HG03521 (cell line): ENCODE data around the gene SLC35B4.
"Not testable (repeated sequence)": the region's sequence is repeated elsewhere in the genome, so short reads cannot be mapped to it uniquely, and the experiment has no call there.

ENCODE experiments used
- ATAC-seq: cut with Tn5 transposase; IDR thresholded peaks from one replicate; pipeline ENCODE4 v1.9.1; 2021; ENCODE audit warnings: mild to moderate bottlenecking, moderate library complexity; ENCODE audit not compliant: unreplicated experiment

SLC35B4 gene

GRCh38 chr7:134332892-134333291 is 16.2 kb upstream of the SLC35B4 start:
- no peak for ATAC-seq

DNA sequence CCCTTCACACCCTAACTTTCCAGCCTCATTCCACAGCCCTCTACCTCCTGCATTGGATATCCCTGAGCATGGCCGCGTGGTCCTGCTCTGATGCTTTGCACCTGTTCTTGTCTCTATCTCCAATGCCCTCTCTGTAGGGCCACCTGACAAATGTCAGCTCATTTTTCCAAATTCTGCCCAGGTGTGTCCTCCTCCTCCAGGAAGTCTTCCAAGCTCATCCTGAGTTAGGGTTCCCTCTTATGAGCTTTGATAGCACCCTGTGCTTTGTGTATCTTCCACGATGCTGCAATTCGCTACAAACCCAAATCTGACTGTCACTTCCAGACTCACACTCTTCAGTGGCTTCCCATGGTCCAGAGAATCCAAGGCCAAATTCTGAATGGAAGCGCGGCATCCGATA is 14.7 kb upstream of the SLC35B4 start:
- ATAC-seq, result no peak

GRCh38 chr7:134330974-134331373 is 14.2 kb upstream of the SLC35B4 start:
- ATAC-seq, result no peak

GRCh38 chr7:134329614-134330346 is 13.1 kb upstream of the SLC35B4 start:
- ATAC-seq, result no peak

- no peak for ATAC-seq
Observed at GRCh38 chr7:134328900-134329299, 12.2 kb upstream of the SLC35B4 start.

GRCh38 chr7:134327896-134328295 is 11.2 kb upstream of the SLC35B4 start:
- ATAC-seq, result peak; percentile 83

DNA sequence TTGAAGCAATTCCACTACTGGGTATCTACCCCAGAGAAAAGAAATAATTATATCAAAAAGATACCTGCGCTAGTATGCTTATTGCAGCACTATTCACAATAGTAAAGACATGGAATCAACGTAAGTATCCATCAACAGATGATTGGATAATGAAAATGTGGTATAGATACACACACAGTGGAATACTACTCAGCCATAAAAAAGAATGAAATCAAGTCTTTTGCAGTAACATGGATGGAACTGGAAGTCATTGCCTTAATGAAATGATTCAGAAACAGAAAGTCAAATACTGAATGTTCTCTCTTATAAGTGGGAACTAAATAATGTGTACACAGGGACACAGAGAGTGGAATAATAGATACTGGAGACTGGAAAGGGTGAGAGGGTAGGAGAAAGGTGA is 7.4 kb upstream of the SLC35B4 start:
- ATAC-seq, result no peak

GRCh38 chr7:134320201-134320600 is 3.5 kb upstream of the SLC35B4 start:
- ATAC-seq, result no peak

GRCh38 chr7:134318443-134318842 is 1.7 kb upstream of the SLC35B4 start:
- no peak for ATAC-seq

- ATAC-seq, result no peak
Observed at GRCh38 chr7:134317434-134317833, 704 bp upstream of the SLC35B4 start.

DNA sequence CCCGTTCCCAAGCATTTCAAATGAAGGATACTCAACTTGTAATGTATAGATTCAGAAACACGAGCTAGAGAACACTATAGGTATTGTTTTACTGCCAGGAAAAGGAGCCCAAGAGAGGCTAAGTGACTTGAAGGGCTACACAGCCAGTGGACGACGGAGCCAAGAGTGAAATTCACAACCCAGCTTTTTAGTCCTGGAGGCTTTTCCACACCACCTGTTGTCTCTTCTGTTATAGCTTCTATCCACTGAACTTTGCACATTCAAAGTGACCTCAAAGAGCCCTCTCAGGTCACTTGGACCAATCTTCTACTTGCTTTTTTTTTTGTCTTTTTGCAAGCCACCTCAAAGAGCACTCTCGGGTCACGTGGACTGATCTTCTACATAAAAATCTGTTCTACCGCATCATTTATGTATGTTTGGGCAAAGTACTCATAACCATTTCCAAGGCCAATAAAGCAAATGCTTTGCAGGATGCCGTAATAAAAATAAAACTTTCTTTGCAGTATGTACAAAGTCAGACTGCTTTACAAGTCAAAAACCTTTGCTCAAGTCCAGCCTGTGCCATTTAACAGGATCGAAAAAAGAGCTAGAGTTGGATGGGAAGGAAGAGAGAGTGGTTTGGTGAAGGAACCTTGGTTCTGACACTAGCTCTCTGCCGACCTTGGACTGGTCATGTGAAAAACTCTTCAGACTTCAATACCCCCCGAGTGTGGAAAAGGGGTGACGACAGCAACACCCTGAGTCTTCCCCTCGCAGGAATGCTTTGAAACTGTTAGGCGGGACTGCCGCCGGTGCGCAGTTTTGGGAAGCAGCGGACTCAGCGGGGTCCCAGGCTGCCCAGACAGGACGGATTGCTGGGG is 821 bp downstream of the SLC35B4 start:
- no peak for ATAC-seq

- no peak for ATAC-seq
Observed at GRCh38 chr7:134313543-134313942, 3.2 kb downstream of the SLC35B4 start.

DNA sequence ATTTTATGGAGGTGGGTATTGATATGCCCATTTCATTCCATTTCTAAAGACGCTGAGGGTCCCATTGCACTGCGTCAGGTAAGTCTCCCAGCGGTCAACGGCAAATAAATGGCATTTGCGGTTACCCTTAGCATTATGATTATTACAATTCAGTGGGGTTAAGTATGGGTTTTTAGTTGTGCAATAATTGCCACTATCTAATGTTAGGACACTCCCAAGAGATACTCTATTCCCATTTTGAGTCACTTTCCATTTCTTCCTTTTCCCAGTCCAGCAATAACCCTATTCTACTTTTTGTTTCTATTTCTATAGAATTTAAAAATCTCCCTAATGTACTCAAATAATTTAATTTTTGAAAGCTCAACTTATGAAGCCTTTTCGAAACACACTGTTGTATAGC is 4.0 kb downstream of the SLC35B4 start:
- ATAC-seq, result no peak

GRCh38 chr7:134311807-134312206 is 4.9 kb downstream of the SLC35B4 start:
- ATAC-seq, result no peak

DNA sequence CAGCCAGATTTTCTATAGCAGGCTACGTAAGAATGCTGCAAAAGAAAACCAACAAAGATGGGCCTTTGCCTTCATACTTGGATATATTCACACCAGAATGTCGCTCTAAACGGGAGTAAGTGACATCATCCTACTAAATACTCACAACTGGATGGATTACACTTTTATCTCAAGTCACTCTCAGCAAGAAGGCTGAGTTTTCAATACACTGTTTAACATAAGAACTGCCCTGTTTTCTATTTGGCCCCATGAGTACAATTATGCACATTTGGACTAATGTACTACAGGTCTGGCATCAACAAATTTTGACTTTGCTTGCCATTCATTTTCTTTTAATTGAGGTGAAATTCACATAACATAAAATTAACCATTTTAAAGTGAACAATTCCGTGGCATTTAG is 8.2 kb downstream of the SLC35B4 start:
- ATAC-seq, result no peak

DNA sequence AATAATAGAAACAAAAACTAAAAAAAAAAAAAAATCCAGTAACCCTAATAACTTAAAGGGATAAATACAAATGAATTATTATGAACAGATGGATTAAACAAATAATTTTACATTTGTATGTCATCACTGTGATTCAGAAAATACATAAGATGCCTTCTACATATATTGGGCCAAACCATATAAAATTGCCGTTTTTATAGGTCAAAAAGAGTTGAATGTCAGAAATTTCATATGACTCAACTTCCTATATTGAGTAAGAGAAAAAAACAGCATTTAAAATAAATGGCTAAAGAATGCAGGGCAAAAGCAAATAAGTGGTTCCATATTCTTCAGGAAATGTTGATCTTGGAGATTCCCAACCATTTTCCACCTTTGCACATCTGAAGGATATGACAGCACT is 9.4 kb downstream of the SLC35B4 start:
- ATAC-seq, result no peak

DNA sequence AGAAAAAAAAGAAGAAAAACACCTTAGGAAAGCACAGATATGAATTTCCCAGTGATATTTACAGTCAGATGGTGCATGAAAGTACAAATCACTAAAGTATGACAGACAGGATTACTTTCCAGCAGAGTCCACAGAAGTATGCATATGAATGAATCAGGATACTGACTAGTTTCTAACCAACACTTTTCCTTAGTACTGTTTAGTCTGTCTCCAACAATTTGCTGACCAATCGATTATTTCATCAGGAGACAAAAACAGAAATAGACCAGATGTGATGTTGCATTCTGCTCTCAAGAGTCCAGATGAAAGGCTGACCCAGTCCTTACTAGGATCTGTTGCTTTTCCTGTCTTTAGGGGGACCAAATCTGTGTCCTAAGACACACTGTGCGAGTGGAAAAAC is 14.6 kb downstream of the SLC35B4 start:
- no peak for ATAC-seq

DNA sequence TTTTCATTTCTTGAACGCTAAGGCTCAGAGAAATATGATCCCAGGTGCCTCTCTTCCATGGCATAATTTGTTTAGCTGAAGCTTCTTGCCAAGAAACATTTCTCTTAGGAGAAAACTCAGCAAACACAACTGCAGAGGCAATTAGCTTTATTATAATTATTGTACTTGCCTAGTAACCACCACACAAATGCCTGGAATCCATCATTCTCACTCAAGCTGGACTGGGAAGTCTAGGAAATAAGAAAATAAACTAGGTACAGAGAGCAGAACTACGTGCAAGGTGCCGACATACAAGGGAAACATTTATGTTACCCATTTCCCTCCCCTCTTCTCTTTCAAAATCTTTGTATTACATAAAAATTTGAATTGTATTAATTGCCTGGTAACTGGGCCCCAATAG is 15.1 kb downstream of the SLC35B4 start:
- ATAC-seq, result no peak

- no peak for ATAC-seq
Observed at GRCh38 chr7:134300988-134301387, 15.7 kb downstream of the SLC35B4 start.

DNA sequence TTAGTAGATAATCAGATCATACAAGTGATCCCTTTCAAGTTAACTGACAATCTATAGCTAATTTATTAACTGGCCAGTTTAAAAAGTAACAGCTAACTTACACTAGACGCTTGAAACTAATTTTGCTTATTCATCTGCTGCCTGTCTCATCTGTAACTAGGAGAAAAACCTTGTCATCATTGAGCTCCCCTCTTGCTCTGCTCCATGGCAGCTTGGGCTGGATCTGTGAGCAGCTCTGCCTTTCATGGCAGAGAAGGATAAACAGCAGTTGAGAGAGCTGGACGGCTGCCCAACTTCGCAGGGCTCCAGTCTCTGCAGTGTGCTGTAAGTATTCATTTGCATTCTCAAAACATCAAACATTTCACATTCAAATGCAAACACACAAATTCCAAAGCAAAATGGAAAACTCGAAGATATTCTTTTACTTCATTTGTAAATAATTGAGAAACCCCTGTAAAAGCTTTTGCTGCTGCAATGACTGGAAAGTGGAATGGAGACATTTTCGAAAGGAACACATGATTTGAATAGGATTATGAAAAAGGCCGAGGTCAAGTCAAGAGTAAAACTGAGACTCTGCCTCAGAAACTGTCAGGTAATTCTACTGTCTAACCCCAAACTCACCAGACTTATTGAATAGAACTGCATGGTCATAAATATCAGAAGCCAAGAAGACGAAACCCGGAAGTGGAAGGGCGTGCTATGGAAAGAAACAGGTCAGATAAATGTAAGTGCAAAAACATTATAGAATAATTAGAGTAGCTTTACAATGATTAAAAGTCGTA is 17.6 kb downstream of the SLC35B4 start:
- ATAC-seq, result no peak

DNA sequence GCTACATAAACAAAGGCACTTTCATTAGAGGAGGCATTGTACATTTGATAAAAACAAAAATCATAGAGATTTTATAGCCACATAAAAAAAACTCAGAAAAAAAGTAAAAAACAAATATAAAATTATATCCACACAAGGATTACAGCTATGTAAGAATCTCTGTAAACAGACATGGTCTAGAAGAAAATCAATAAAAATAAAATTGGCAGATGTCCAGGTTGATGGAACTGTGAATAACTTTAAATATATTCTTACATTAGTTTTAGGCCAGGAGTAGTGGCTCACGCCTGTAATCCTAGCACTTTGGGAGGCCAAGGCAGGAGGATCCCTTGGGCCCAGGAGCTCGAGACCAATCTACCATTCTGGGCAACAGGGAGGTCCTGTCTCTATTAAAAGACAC is 19.2 kb downstream of the SLC35B4 start:
- ATAC-seq, result no peak

GRCh38 chr7:134295982-134296381 is 20.7 kb downstream of the SLC35B4 start:
- ATAC-seq, result not testable (repeated sequence)
